ENCODE measurements around the gene CABYR.

GRCh38 chr18:24127735-24128134 is 11.1 kb upstream of the CABYR start:
- TF ChIP-seq CTCF (IDR thresholded peaks at IDR 0.05): no peak
- TF ChIP-seq ZFX (IDR thresholded peaks at IDR 0.05; ENCODE audit: borderline replicate concordance): no peak

All from 22Rv1 (cell line).